ENCODE data around the gene G0S2. TPM values are rescaled to one million over a fixed set of nuclear protein-coding genes. Genes with fewer than 3 reads are reported as not detected.

The G0S2 gene
- total and polyA plus RNA-seq, 2 of the 8 experiments (the other 6 are each of a cell fraction or from before 2014, with no cell fraction given) = 1.0 to 1.7 TPM

- TF ChIP-seq YY1 (IDR thresholded peaks at IDR 0.05; ENCODE audit: low read depth, low read length) (peak; percentile 70), EP300 (IDR thresholded peaks at IDR 0.05; ENCODE audit: borderline replicate concordance in 1 of 2, low read depth in 2 of 2, low read length in 2 of 2) (no peak), CHD7 (IDR thresholded peaks at IDR 0.05; ENCODE audit: insufficient replicate concordance, low read length) (no peak), MAX (IDR thresholded peaks at IDR 0.05) (peak; percentile 58), SRF (IDR thresholded peaks at IDR 0.05; ENCODE audit: low read depth, low read length) (no peak), SIN3A (conservative IDR thresholded peaks at IDR 0.05 in 1 of 2, IDR thresholded peaks at IDR 0.05 in 1 of 2; ENCODE audit: low read depth in 1 of 2, low read length in 2 of 2) (peak in 1 of 2 experiments; percentile 57; a peak in 2 of 4 replicates), E2F6 (IDR thresholded peaks at IDR 0.05) (peak; percentile 59; the same call in 1 of the 2 replicates), TCF12 (IDR thresholded peaks at IDR 0.05; ENCODE audit: low read depth, low read length) (peak; percentile 88), CTBP2 (IDR thresholded peaks at IDR 0.05; ENCODE audit: borderline replicate concordance, insufficient read depth, insufficient read length, low read length) (no peak), MAFK (IDR thresholded peaks at IDR 0.05; ENCODE audit: low read depth, low read length) (peak; percentile 63; the same call in 1 of the 2 replicates)
Observed at GRCh38 chr1:209627732-209628196, 47.4 kb upstream of the G0S2 start (continued).

Data from H1 (cell line).